Measurements from ENCODE around the gene PTGER1. TPM values are rescaled to one million over a fixed set of nuclear protein-coding genes. Genes with fewer than 3 reads are reported as not detected.

The PTGER1 gene
- total RNA-seq, 2 experiments from 2014 or later, result 0.23 TPM; not detected in 1

DNA sequence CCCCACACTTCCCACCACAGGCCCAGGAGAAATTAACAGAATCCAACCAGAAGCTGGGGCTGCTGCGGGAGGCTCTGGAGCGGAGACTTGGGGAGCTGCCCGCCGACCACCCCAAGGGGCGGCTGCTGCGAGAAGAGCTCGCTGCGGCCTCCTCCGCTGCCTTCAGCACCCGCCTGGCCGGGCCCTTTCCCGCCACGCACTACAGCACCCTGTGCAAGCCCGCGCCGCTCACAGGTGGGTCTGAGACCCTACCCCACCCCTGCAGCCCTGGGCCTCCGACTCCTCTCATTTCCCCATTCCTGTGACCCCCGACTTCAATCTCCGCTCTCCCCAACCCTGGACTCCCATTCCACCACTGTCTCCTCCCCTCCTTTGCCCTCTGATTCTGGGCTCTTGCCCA lies 24.3 kb downstream of the PTGER1 start:
- intact Hi-C loops (cut with micrococcal nuclease; ENCODE audit: unreplicated experiment), result no loop called here
- Histone ChIP-seq H3K79me2 (ENCODE audit: insufficient read depth, low read depth, low read length) (no peaks in the 10 kb centered on the region), H3K9me3 (ENCODE audit: low read length) (no peaks in the 10 kb centered on the region), H3K4me2 (ENCODE audit: low read length) (no peak overlapping the region), H3K9me2 (ENCODE audit: insufficient read depth, low read length) (no peaks in the 10 kb centered on the region), H3K36me3 (ENCODE audit: insufficient read depth, low read length) (peaks cover 82% of the 10 kb centered on the region), H3K4me1 (ENCODE audit: insufficient read depth, low read length, poor library complexity, severe bottlenecking) (no peaks in the 10 kb centered on the region), H4K20me1 (ENCODE audit: insufficient read depth, low read length) (no peaks in the 10 kb centered on the region), H3K4me3 (ENCODE audit: low read depth, low read length, poor library complexity, severe bottlenecking) (no peak overlapping the region), H2AFZ (ENCODE audit: low read length) (no peak overlapping the region), H3K27ac (ENCODE audit: low read depth, low read length, poor library complexity, severe bottlenecking) (no peak overlapping the region)
- POLR2A ChIA-PET, result interaction anchor here (0.6 kb wide), 1 partner anchor 12 kb away, joined by 3 read pairs; no protein-coding TSS in a partner anchor
- no peak for TF ChIP-seq EZH2phosphoT487 (IDR thresholded peaks at IDR 0.05; ENCODE audit: borderline replicate concordance, low read depth, low read length)
- CTCF ChIA-PET (ENCODE audit: unreplicated experiment), result interaction anchor here (0.5 kb wide), 1 partner anchor 149 kb away, joined by 4 read pairs; no protein-coding TSS in a partner anchor
- DNase-seq (ENCODE audit: low spot score), result no peak
- BruUV-seq (replicated peaks), result no TSS peak

DNA sequence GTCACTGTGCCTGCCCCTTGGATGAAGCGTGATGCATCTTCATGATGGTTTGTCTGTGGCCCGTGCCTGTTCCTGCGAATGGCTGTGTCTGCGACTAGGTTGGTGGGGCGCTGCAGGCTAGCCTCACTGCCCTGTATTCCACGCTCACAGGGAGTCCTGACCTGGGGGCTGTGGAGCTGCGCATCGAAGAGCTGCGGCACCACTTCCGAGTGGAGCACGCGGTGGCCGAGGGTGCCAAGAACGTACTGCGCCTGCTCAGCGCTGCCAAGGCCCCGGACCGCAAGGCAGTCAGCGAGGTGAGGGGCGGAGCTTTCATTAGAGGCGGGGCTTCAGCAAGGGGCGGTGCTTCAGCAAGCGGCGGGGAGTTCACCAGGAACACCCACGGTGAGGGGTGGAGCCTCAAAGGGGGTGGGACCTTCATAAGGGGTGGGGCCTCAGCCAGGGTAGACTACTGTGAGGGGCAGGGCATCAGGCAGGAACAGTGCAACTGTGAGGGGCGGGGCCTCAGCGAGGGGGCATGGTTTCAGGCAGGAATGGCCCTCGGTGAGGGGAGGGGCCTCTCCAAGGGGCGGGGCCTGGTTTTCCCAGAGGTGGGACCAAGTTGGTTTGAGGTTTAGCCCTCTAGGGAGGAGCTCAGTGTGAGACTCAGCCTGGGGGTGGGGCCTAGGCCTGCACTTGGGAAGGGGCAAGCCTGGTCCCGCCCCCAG lies 24.8 kb downstream of the PTGER1 start:
- ChIA-PET CTCF (ENCODE audit: unreplicated experiment) (interaction anchor here (0.5 kb wide), 1 partner anchor 148 kb away, joined by 4 read pairs; no protein-coding TSS in a partner anchor), POLR2A (no interaction called here)
- TF ChIP-seq, protein P1, sequence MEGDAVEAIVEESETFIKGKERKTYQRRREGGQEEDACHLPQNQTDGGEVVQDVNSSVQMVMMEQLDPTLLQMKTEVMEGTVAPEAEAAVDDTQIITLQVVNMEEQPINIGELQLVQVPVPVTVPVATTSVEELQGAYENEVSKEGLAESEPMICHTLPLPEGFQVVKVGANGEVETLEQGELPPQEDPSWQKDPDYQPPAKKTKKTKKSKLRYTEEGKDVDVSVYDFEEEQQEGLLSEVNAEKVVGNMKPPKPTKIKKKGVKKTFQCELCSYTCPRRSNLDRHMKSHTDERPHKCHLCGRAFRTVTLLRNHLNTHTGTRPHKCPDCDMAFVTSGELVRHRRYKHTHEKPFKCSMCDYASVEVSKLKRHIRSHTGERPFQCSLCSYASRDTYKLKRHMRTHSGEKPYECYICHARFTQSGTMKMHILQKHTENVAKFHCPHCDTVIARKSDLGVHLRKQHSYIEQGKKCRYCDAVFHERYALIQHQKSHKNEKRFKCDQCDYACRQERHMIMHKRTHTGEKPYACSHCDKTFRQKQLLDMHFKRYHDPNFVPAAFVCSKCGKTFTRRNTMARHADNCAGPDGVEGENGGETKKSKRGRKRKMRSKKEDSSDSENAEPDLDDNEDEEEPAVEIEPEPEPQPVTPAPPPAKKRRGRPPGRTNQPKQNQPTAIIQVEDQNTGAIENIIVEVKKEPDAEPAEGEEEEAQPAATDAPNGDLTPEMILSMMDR (conservative IDR thresholded peaks at IDR 0.05; ENCODE audit: low read length), result no peak
- TF ChIP-seq EZH2phosphoT487 (IDR thresholded peaks at IDR 0.05; ENCODE audit: borderline replicate concordance, low read depth, low read length), result no peak
- peak; percentile 91 for DNase-seq (ENCODE audit: low spot score)
- no TSS peak for BruUV-seq (replicated peaks)
- Histone ChIP-seq H3K9me3 (ENCODE audit: low read length) (no peaks in the 10 kb centered on the region), H3K9me2 (ENCODE audit: insufficient read depth, low read length) (no peaks in the 10 kb centered on the region), H3K4me2 (ENCODE audit: low read length) (no peak overlapping the region), H3K79me2 (ENCODE audit: insufficient read depth, low read depth, low read length) (no peaks in the 10 kb centered on the region), H2AFZ (ENCODE audit: low read length) (no peak overlapping the region), H3K36me3 (ENCODE audit: insufficient read depth, low read length) (peaks cover 85% of the 10 kb centered on the region), H4K20me1 (ENCODE audit: insufficient read depth, low read length) (no peaks in the 10 kb centered on the region), H3K4me1 (ENCODE audit: insufficient read depth, low read length, poor library complexity, severe bottlenecking) (no peaks in the 10 kb centered on the region), H3K27ac (ENCODE audit: low read depth, low read length, poor library complexity, severe bottlenecking) (no peak overlapping the region), H3K4me3 (ENCODE audit: low read depth, low read length, poor library complexity, severe bottlenecking) (no peak overlapping the region)
- intact Hi-C loops (cut with micrococcal nuclease; ENCODE audit: unreplicated experiment), result no loop called here

DNA sequence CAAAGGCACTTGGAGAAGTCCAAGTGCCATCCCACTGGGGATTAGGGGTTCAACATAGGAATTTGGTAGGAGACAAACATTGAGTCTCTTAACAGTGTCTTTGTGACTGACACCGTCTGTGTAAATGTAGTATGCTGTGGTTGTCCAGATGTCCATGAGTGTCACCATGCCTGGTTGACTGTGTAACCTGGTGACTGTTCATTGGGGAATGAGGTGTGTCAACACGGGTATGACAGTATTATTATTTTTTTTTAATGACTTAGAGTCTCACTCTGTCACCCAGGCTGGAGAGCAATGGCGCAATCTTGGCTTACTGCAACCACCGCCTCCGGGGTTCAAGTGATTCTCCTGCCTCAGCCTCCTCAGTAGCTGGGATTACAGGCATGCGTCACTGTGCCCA lies 25.8 kb downstream of the PTGER1 start:
- H3K36me3 ChIP-seq (ENCODE audit: insufficient read depth, low read length), result peaks cover 84% of the 10 kb centered on the region
- no peaks in the 10 kb centered on the region for H3K9me3 ChIP-seq (ENCODE audit: low read length)
- H2AFZ ChIP-seq (ENCODE audit: low read length), result no peak overlapping the region
- BruUV-seq (replicated peaks), result no TSS peak
- no peak overlapping the region for H3K27ac ChIP-seq (ENCODE audit: low read depth, low read length, poor library complexity, severe bottlenecking)
- H3K79me2 ChIP-seq (ENCODE audit: insufficient read depth, low read depth, low read length), result no peaks in the 10 kb centered on the region
- H4K20me1 ChIP-seq (ENCODE audit: insufficient read depth, low read length), result no peaks in the 10 kb centered on the region
- intact Hi-C loops (cut with micrococcal nuclease; ENCODE audit: unreplicated experiment), result no loop called here
- no peaks in the 10 kb centered on the region for H3K9me2 ChIP-seq (ENCODE audit: insufficient read depth, low read length)
- no peak overlapping the region for H3K4me3 ChIP-seq (ENCODE audit: low read depth, low read length, poor library complexity, severe bottlenecking)
- TF ChIP-seq, protein P1 (conservative IDR thresholded peaks at IDR 0.05; ENCODE audit: low read length), result no peak
- TF ChIP-seq EZH2phosphoT487 (IDR thresholded peaks at IDR 0.05; ENCODE audit: borderline replicate concordance, low read depth, low read length), result no peak
- POLR2A ChIA-PET, result no interaction called here
- no peaks in the 10 kb centered on the region for H3K4me1 ChIP-seq (ENCODE audit: insufficient read depth, low read length, poor library complexity, severe bottlenecking)
- H3K4me2 ChIP-seq (ENCODE audit: low read length), result no peak overlapping the region
- DNase-seq (ENCODE audit: low spot score), result no peak
- CTCF ChIA-PET (ENCODE audit: unreplicated experiment), result no interaction called here
